Duodenal mucosa (tissue), 2 donors: ENCODE data around the gene HSD17B8.

Source experiments
- H3K27ac ChIP-seq: one replicate; pipeline ENCODE4 v1.7.0; 2013; ENCODE audit warnings: low read depth, low read length
- H3K27me3 ChIP-seq, 2 donors: one replicate each; pipeline ENCODE4 v1.7.0; 2013; ENCODE audit warnings: low read length in 2 of 2, control low read depth in 1 of 2; ENCODE audit not compliant: insufficient read depth in 2 of 2, control insufficient read depth in 1 of 2
- H3K36me3 ChIP-seq, 2 donors: one replicate each; pipeline ENCODE4 v1.7.0; 2013; ENCODE audit warnings: low read length in 2 of 2, control low read depth in 1 of 2; ENCODE audit not compliant: insufficient read depth in 2 of 2, control insufficient read depth in 1 of 2
- H3K4me1 ChIP-seq, 2 donors: one replicate each; pipeline ENCODE4 v1.7.0; 2013; ENCODE audit warnings: low read length in 2 of 2, control low read depth in 1 of 2; ENCODE audit not compliant: insufficient read depth in 2 of 2, control insufficient read depth in 1 of 2
- H3K4me3 ChIP-seq, 2 donors: one replicate each; pipeline ENCODE4 v1.7.0; 2013; ENCODE audit warnings: low read length in 2 of 2, low read depth in 1 of 2
- H3K9ac ChIP-seq, 2 donors: one replicate each; pipeline ENCODE4 v1.7.0; 2013; ENCODE audit warnings: low read length in 2 of 2, low read depth in 1 of 2
- H3K9me3 ChIP-seq, 2 donors: one replicate each; pipeline ENCODE4 v1.7.0; 2013; ENCODE audit warnings: low read length in 2 of 2, control low read depth in 1 of 2; ENCODE audit not compliant: control insufficient read depth in 1 of 2

The HSD17B8 gene

GRCh38 chr6:33171880-33172687 lies 32.4 kb upstream of the HSD17B8 start:
- Histone ChIP-seq H3K9me3 (no peaks in the 10 kb centered on the region), H3K4me1 (no peaks in the 10 kb centered on the region), H3K27me3 (peaks cover 2 to 4% of the 10 kb centered on the region in 2 donors), H3K36me3 (no peaks in the 10 kb centered on the region), H3K4me3 (no peak overlapping the region), H3K9ac (no peak overlapping the region), H3K27ac (no peak overlapping the region)

GRCh38 chr6:33172688-33173534 lies 31.5 kb upstream of the HSD17B8 start:
- no peak overlapping the region for H3K9ac ChIP-seq
- no peaks in the 10 kb centered on the region for H3K4me1 ChIP-seq
- no peaks in the 10 kb centered on the region for H3K36me3 ChIP-seq
- H3K9me3 ChIP-seq: no peaks in the 10 kb centered on the region
- H3K4me3 ChIP-seq: no peak overlapping the region
- no peak overlapping the region for H3K27ac ChIP-seq
- peaks cover 2 to 4% of the 10 kb centered on the region in 2 donors for H3K27me3 ChIP-seq

- H3K36me3 ChIP-seq: no peaks in the 10 kb centered on the region
- H3K9me3 ChIP-seq: no peaks in the 10 kb centered on the region
- H3K27me3 ChIP-seq: peaks cover 2 to 4% of the 10 kb centered on the region in 2 donors
- no peaks in the 10 kb centered on the region for H3K4me1 ChIP-seq
- H3K27ac ChIP-seq: no peak overlapping the region
- no peak overlapping the region for H3K9ac ChIP-seq
- H3K4me3 ChIP-seq: no peak overlapping the region
Measured at GRCh38 chr6:33173535-33174180, 30.8 kb upstream of the HSD17B8 start.

GRCh38 chr6:33174784-33175183 lies 29.7 kb upstream of the HSD17B8 start:
- no peak overlapping the region for H3K27ac ChIP-seq
- H3K9ac ChIP-seq: no peak overlapping the region
- H3K36me3 ChIP-seq: no peaks in the 10 kb centered on the region
- no peak overlapping the region for H3K4me3 ChIP-seq
- H3K27me3 ChIP-seq: peaks cover 2 to 4% of the 10 kb centered on the region in 2 donors
- no peaks in the 10 kb centered on the region for H3K4me1 ChIP-seq
- H3K9me3 ChIP-seq: no peaks in the 10 kb centered on the region

GRCh38 chr6:33175436-33176069 lies 28.9 kb upstream of the HSD17B8 start:
- Histone ChIP-seq H3K4me1 (no peaks in the 10 kb centered on the region), H3K27ac (no peak overlapping the region), H3K36me3 (no peaks in the 10 kb centered on the region), H3K27me3 (peaks cover 2 to 4% of the 10 kb centered on the region in 2 donors), H3K9ac (no peak overlapping the region), H3K9me3 (no peaks in the 10 kb centered on the region), H3K4me3 (no peak overlapping the region)

GRCh38 chr6:33176906-33177305 lies 27.5 kb upstream of the HSD17B8 start:
- H3K27me3 ChIP-seq: peaks cover 2 to 4% of the 10 kb centered on the region in 2 donors
- H3K9me3 ChIP-seq: no peaks in the 10 kb centered on the region
- no peaks in the 10 kb centered on the region for H3K36me3 ChIP-seq
- H3K4me3 ChIP-seq: no peak overlapping the region
- H3K4me1 ChIP-seq: no peaks in the 10 kb centered on the region
- no peak overlapping the region for H3K9ac ChIP-seq
- no peak overlapping the region for H3K27ac ChIP-seq

- Histone ChIP-seq H3K27ac (no peak overlapping the region), H3K9ac (no peak overlapping the region), H3K4me3 (no peak overlapping the region), H3K27me3 (peaks cover 2 to 4% of the 10 kb centered on the region in 2 donors), H3K4me1 (no peaks in the 10 kb centered on the region), H3K9me3 (no peaks in the 10 kb centered on the region), H3K36me3 (no peaks in the 10 kb centered on the region)
Measured at GRCh38 chr6:33177552-33178446, 26.7 kb upstream of the HSD17B8 start.

GRCh38 chr6:33178755-33179475 lies 25.5 kb upstream of the HSD17B8 start:
- Histone ChIP-seq H3K4me1 (no peaks in the 10 kb centered on the region), H3K27ac (no peak overlapping the region), H3K27me3 (peaks cover 0 to 2% of the 10 kb centered on the region in 2 donors), H3K9ac (no peak overlapping the region), H3K4me3 (no peak overlapping the region), H3K9me3 (no peaks in the 10 kb centered on the region), H3K36me3 (no peaks in the 10 kb centered on the region)

GRCh38 chr6:33181141-33181540 lies 23.3 kb upstream of the HSD17B8 start:
- Histone ChIP-seq H3K9me3 (no peaks in the 10 kb centered on the region), H3K4me1 (no peaks in the 10 kb centered on the region), H3K4me3 (no peak overlapping the region), H3K27me3 (no peaks in the 10 kb centered on the region), H3K36me3 (no peaks in the 10 kb centered on the region), H3K9ac (no peak overlapping the region), H3K27ac (no peak overlapping the region)
